ENCODE results near the gene LMTK2. TPM values are rescaled to one million over a fixed set of nuclear protein-coding genes. Genes with fewer than 3 reads are reported as not detected.

LMTK2 gene
- polyA plus RNA-seq, 3 donors = 12.7 to 13.3 (median 12.8) TPM

DNA sequence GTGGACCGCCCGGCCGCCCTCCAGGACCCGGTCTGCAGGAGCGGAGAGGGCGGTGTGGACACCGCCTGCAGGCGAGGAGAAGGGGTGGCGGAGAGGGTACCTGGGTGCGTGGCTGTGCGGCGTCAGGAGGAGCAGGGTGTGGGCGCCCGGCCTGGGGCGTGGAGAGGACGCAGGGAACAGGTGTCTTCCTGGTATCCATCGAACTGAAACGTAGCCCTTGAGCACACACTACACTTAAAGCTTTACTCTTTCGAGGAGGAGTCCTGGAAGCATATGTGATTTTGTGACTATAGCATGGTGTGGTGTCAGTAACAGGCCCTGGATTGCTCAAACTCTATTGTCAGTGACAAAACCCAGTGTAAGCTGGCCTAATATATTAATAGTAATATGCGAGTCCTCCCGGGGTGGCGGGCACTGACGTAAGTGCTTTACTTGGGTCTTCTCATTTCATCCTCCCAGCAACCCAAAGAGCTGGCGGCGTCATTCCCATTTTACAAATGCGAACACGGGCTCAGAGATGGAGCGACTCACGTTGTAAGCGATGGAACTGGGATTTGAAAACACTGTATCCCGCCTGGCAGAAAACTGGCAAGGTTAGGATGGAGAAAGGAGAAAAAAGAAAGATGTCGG is 145.9 kb downstream of the LMTK2 start:
- DNase-seq (ENCODE audit: low read depth in 3 of 3, low spot score in 2 of 3) = no peak

DNA sequence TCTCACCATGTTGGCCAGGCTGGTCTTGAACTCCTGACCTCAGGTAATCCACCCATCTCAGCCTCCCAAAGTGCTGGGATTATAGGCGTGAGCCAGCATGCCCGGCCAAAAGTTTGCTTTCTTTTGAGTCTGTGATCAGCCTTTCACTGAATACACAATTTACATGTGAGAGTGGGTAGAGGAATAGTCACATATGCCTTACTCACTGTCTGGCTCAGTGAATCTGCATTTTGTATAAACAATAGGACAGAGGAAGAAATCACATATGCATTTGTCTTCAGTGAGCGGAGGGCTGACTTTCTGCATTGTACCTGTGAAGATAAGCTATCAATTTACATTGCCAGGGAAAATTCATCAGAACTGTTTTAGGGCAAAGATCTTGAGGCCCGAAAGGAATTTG is 147.9 kb downstream of the LMTK2 start:
- no peak for DNase-seq (ENCODE audit: low read depth in 3 of 3, low spot score in 2 of 3)

DNA sequence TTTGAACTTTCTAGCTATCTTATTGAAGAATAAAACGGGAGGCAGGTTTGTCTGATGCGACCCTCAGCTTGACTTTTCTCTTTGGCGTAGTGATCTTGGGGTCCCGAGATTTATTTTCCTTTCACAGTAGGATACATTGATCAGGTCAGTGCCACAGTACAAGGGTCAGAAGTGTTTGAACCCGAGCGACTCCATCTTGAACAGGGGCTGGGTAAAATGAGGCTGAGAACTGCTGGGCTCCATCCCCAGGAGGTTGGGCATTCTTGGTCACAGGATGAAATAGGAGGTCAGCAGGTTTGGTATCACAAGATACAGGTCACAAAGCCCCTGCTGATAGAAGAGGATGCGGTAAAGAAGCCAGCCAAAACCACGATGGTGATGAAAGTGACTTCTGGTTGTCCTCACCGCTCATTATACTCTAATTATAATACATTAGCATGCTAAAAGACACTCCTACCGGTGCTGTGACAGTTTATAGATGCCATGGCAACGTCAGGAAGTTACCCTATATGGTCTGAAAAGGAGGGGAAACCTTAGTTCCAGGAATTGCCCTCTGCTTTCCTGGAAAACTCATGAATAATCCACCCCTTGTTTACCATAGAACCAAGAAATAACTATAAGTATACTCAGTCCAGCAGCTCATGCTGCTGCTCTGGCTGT is 148.4 kb downstream of the LMTK2 start:
- DNase-seq (ENCODE audit: low read depth in 3 of 3, low spot score in 2 of 3) = no peak

DNA sequence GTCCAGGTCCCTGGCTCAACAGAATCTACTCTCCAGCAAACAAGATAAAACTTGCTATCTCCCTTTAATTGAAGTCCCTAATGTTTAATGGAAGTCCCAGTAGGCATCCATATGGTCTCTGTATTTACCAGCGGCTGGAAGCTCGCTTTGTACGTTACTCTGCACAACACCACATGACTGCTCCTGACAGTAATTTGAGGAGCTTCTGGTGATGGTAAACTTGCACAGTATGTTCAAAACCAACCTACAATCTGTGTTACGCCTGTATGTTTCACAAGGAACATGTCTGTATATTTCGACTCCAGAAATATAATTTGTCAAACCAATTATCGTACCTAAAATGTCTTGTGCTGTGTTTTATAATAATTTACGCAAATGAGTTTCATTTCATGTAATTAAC is 149.8 kb downstream of the LMTK2 start:
- DNase-seq (ENCODE audit: low read depth in 3 of 3, low spot score in 2 of 3) = no peak

DNA sequence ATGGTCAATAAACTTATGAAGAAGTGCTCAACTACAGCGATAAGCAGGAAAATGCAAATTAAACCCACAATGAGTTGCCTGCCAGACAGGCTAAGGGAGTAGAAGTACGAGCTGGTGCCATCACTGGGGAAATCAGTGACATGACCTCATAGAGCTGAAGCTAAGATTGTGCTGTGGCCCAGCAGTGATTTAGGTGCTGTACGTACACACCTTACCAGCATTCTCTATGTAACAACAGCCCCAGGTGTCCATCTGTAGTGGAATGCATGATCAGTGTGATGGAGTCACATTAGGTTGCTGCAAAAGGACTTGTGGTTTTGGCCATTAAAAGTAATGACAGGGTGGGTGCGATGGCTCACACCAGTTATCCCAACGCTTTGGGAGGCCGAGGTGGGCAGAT is 151.0 kb downstream of the LMTK2 start:
- no peak for DNase-seq (ENCODE audit: low read depth in 3 of 3, low spot score in 2 of 3)

Other genes starting within 250 kb of the LMTK2 start
- gene ASNS, start 234.5 kb upstream of the LMTK2 start, polyA plus RNA-seq (ENCODE audit: insufficient read length in 3 of 3) = 10 to 100 TPM; 25.8 to 32.7 (median 29.2) TPM
- gene OCM2, start 116.7 kb upstream of the LMTK2 start, polyA plus RNA-seq (ENCODE audit: insufficient read length in 3 of 3) = not detected
- gene BHLHA15, start 104.6 kb downstream of the LMTK2 start, polyA plus RNA-seq (ENCODE audit: insufficient read length in 3 of 3) = under 1 TPM in 1 of 3 donors, not detected in 2; 0.29 TPM
- gene TECPR1, start 145.4 kb downstream of the LMTK2 start, polyA plus RNA-seq (ENCODE audit: insufficient read length in 3 of 3) = 10 to 100 TPM; 12.1 to 14.2 (median 13.2) TPM
- 10 to 100 TPM; 80.7 to 98.3 (median 89.0) TPM for gene BRI3, start 174.8 kb downstream of the LMTK2 start, polyA plus RNA-seq (ENCODE audit: insufficient read length in 3 of 3)